DND-41 (cell line): ENCODE results near the gene GPR137.

Experiments
- ATAC-seq: fragments of 200-7000 bp; cut with Tn5 transposase; 3 replicates; pipeline ENCODE4 v1.9.1; 2021; ENCODE audit warnings: low read depth; ENCODE audit not compliant: insufficient read depth
- DNase-seq: peaks from one replicate; pipeline ENCODE4 v3.0.0-alpha.2; 2020
- H2AFZ ChIP-seq: 2 replicates; pipeline ENCODE4 v1.6.0; 2012; ENCODE audit warnings: low read depth, low read length
- H3K27ac ChIP-seq: 2 replicates; pipeline ENCODE4 v1.5.1; 2012; ENCODE audit warnings: low read length, inconsistent platforms
- H3K27me3 ChIP-seq: fragments of 200-600 bp; sonication (generic); 2 replicates; pipeline ENCODE4 v1.6.0; 2012; ENCODE audit warnings: low read length, mild to moderate bottlenecking, inconsistent platforms; ENCODE audit not compliant: insufficient read depth, poor library complexity
- H3K36me3 ChIP-seq: 2 replicates; pipeline ENCODE4 v1.5.1; 2012; ENCODE audit warnings: low read length, inconsistent platforms; ENCODE audit not compliant: insufficient read depth
- H3K4me1 ChIP-seq: 2 replicates; pipeline ENCODE4 v1.5.1; 2012; ENCODE audit warnings: mild to moderate bottlenecking, low read length; ENCODE audit not compliant: insufficient read depth
- H3K4me2 ChIP-seq: 2 replicates; pipeline ENCODE4 v1.6.0; 2012; ENCODE audit warnings: mild to moderate bottlenecking, moderate library complexity, low read length, inconsistent platforms; ENCODE audit not compliant: insufficient read depth
- H3K4me3 ChIP-seq, 2 experiments: fragments of 200-600 bp in 1 of 2; shearing (Covaris generic) in 1 of 2; 2 replicates each; pipeline ENCODE4 v1.5.1; 2012 to 2016; ENCODE audit warnings: inconsistent platforms in 2 of 2, low read length in 2 of 2, mild to moderate bottlenecking in 2 of 2, low read depth in 1 of 2, moderate library complexity in 1 of 2
- H3K79me2 ChIP-seq: 2 replicates; pipeline ENCODE4 v1.6.0; 2012; ENCODE audit warnings: low read length, inconsistent platforms; ENCODE audit not compliant: insufficient read depth
- H3K9ac ChIP-seq: 2 replicates; pipeline ENCODE4 v1.6.0; 2012; ENCODE audit warnings: low read depth, mild to moderate bottlenecking, inconsistent platforms, low read length, moderate library complexity
- H3K9me3 ChIP-seq: 2 replicates; pipeline ENCODE4 v1.5.1; 2012; ENCODE audit warnings: low read length, moderate library complexity, mild to moderate bottlenecking, inconsistent platforms; ENCODE audit not compliant: insufficient read depth, severe bottlenecking
- H4K20me1 ChIP-seq: 2 replicates; pipeline ENCODE4 v1.6.0; 2012; ENCODE audit warnings: low read length; ENCODE audit not compliant: insufficient read depth
- CTCF ChIP-seq: IDR thresholded peaks from 2 replicates; pipeline ENCODE4 v1.5.1; 2012; ENCODE audit warnings: borderline replicate concordance, low read length, moderate library complexity, mild to moderate bottlenecking; ENCODE audit not compliant: poor library complexity, severe bottlenecking; ENCODE audit errors: extremely low read depth
- EZH2 ChIP-seq: IDR thresholded peaks from 3 replicates; pipeline ENCODE4 v1.6.1; 2012; ENCODE audit warnings: borderline replicate concordance, low read depth, mild to moderate bottlenecking, moderate library complexity, low read length, inconsistent platforms; ENCODE audit not compliant: severe bottlenecking

The GPR137 gene

GRCh38 chr11:64251753-64252002 is 34.0 kb upstream of the GPR137 start:
- peak overlapping the region; percentile 97 for H2AFZ ChIP-seq
- peaks cover 7% of the 10 kb centered on the region; the same call in 1 of the 2 replicates for H4K20me1 ChIP-seq
- H3K4me2 ChIP-seq = peak overlapping the region; percentile 99
- H3K9ac ChIP-seq = peak overlapping the region; percentile 69
- peaks cover 22% of the 10 kb centered on the region for H3K36me3 ChIP-seq
- ATAC-seq = no peak
- H3K4me3 ChIP-seq = peak overlapping the region; percentile 64 to 77; a peak in 3 of 4 replicates
- peak overlapping the region; percentile 65; the same call in 1 of the 2 replicates for H3K27ac ChIP-seq
- peaks cover 32% of the 10 kb centered on the region for H3K4me1 ChIP-seq
- H3K79me2 ChIP-seq = peaks cover 7% of the 10 kb centered on the region; the same call in 1 of the 2 replicates
- no peaks in the 10 kb centered on the region for H3K9me3 ChIP-seq
- no peaks in the 10 kb centered on the region for H3K27me3 ChIP-seq
- no peak for TF ChIP-seq CTCF
- TF ChIP-seq EZH2 = no peak
- no peak for DNase-seq

- Histone ChIP-seq H3K27ac (peak overlapping the region; percentile 65; the same call in 1 of the 2 replicates), H3K9ac (peak overlapping the region; percentile 69), H2AFZ (peak overlapping the region; percentile 97), H3K9me3 (no peaks in the 10 kb centered on the region), H3K79me2 (peaks cover 7% of the 10 kb centered on the region; the same call in 1 of the 2 replicates), H4K20me1 (peaks cover 7% of the 10 kb centered on the region; the same call in 1 of the 2 replicates), H3K4me1 (peaks cover 27% of the 10 kb centered on the region), H3K27me3 (no peaks in the 10 kb centered on the region), H3K4me2 (peak overlapping the region; percentile 99), H3K4me3 (peak overlapping the region; percentile 64 to 77; a peak in 3 of 4 replicates), H3K36me3 (peaks cover 23% of the 10 kb centered on the region)
- DNase-seq (no peak), ATAC-seq (no peak)
- TF ChIP-seq EZH2 (no peak), CTCF (peak; percentile 52)
Observed at GRCh38 chr11:64252003-64252872, 33.4 kb upstream of the GPR137 start.

- no peak overlapping the region for H3K4me3 ChIP-seq
- peak overlapping the region; percentile 99; the same call in 1 of the 2 replicates for H3K4me2 ChIP-seq
- peaks cover 7% of the 10 kb centered on the region; the same call in 1 of the 2 replicates for H4K20me1 ChIP-seq
- H3K79me2 ChIP-seq = peaks cover 7% of the 10 kb centered on the region; the same call in 1 of the 2 replicates
- peaks cover 26% of the 10 kb centered on the region for H3K4me1 ChIP-seq
- no peak overlapping the region for H2AFZ ChIP-seq
- H3K36me3 ChIP-seq = peaks cover 23% of the 10 kb centered on the region
- H3K9ac ChIP-seq = peak overlapping the region; percentile 69; the same call in 1 of the 2 replicates
- H3K9me3 ChIP-seq = no peaks in the 10 kb centered on the region
- TF ChIP-seq EZH2 = no peak
- no peak for TF ChIP-seq CTCF
- ATAC-seq = no peak
- H3K27me3 ChIP-seq = no peaks in the 10 kb centered on the region
- H3K27ac ChIP-seq = no peak overlapping the region
- no peak for DNase-seq
Observed at GRCh38 chr11:64253043-64253442, 32.6 kb upstream of the GPR137 start.
